ENCODE results near the gene SIGLEC8.
"Not testable (repeated sequence)": the region's sequence is repeated elsewhere in the genome, so short reads cannot be mapped to it uniquely, and the experiment has no call there.

The SIGLEC8 gene

DNA sequence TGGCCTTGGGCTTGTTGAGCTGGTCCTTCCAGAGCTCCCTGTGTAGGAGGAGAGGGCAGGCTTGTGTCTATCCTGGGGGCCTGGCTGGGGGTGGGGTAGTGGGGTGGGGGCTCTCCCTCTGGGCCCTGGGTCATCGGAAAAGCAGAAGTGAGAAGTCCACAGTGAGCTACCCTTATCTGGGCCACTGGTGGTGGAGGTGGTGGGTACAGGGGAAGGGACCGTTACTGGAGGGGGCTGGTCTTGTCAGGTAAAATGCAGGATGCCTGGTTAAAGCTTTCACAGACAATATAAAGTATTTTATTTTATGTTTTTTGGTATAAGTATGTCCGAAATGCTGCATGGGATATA, 40.5 kb downstream of the SIGLEC8 start:
- no peak for DNase-seq (ENCODE audit: low read depth)
- TF ChIP-seq, protein P1, sequence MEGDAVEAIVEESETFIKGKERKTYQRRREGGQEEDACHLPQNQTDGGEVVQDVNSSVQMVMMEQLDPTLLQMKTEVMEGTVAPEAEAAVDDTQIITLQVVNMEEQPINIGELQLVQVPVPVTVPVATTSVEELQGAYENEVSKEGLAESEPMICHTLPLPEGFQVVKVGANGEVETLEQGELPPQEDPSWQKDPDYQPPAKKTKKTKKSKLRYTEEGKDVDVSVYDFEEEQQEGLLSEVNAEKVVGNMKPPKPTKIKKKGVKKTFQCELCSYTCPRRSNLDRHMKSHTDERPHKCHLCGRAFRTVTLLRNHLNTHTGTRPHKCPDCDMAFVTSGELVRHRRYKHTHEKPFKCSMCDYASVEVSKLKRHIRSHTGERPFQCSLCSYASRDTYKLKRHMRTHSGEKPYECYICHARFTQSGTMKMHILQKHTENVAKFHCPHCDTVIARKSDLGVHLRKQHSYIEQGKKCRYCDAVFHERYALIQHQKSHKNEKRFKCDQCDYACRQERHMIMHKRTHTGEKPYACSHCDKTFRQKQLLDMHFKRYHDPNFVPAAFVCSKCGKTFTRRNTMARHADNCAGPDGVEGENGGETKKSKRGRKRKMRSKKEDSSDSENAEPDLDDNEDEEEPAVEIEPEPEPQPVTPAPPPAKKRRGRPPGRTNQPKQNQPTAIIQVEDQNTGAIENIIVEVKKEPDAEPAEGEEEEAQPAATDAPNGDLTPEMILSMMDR (conservative IDR thresholded peaks at IDR 0.05; ENCODE audit: low read length) = no peak
- no peak overlapping the region for H3K4me3 ChIP-seq (ENCODE audit: low read length)

DNA sequence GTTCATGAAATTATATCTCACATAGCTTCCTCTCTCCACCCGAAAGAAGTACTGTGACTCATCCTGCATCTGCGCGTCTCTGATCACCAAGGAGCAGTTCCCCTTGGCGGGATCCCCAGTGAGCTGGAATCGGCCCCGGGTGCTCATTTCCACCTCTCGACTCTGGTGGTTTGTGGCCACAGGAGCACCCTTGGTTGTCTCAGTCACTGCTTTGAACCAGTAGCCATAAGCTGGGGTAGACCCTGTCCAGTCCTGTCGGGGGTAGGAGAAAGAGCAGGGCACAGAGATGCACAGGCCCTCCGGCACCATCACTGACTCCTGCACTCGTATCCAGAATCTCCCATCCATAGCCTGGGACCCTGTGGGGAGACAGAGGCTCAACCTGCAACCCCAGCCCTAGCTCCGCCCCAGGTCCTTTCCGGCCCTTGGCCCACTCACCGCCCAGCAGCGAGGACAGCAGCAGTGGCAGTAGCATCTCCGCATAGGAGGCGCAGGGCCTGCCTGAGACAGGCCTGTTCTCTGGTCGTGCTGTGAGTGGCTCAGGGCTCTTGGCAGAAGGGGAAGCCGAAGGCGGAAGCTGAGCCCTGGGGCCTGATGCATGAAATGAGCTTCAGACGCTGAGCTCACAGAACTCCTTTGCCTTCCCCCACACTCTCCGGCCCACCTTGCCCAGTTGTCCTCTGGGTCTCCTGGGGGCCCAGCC, 41.0 kb downstream of the SIGLEC8 start, which contains the start of gene SIGLEC10:
Gene SIGLEC10 (minus strand): TSS at position 536 of the 703 bp plus-strand sequence. CDS start 61 bp downstream, at position 475.
- H3K4me3 ChIP-seq (ENCODE audit: low read length) = no peak within 1 kb of the TSS
- TF ChIP-seq, protein P1 (conservative IDR thresholded peaks at IDR 0.05; ENCODE audit: low read length) = no peak
- DNase-seq (ENCODE audit: low read depth) = no peak

- H3K4me3 ChIP-seq (ENCODE audit: low read length); DNase-seq (ENCODE audit: low read depth): not testable (repeated sequence)
These were observed 41.8 kb downstream of the SIGLEC8 start for GRCh38 chr19:51416422-51416821.

DNA sequence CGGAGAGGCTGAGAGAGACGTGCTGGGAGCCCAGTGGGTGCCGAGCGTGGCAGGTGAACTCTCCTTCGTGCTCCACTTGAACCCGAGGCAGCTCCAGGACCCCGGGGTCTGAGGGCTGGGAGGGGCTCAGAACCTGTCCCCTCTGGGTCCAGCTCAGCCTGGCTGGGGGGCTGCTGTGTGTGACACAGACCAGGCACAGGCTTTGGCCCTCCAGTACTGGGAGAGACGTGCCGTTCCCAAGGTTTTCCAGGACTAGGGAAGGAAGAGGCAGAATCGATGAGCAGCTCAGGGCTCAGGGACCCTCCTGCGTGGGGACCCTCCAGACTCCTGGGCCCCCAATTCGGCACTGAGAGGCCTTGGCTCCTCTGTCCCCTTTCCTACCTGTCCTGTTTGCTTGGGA, 43.1 kb downstream of the SIGLEC8 start:
- H3K4me3 ChIP-seq (ENCODE audit: low read length) = no peak overlapping the region
- TF ChIP-seq, protein P1 (conservative IDR thresholded peaks at IDR 0.05; ENCODE audit: low read length) = no peak
- DNase-seq (ENCODE audit: low read depth) = no peak

DNA sequence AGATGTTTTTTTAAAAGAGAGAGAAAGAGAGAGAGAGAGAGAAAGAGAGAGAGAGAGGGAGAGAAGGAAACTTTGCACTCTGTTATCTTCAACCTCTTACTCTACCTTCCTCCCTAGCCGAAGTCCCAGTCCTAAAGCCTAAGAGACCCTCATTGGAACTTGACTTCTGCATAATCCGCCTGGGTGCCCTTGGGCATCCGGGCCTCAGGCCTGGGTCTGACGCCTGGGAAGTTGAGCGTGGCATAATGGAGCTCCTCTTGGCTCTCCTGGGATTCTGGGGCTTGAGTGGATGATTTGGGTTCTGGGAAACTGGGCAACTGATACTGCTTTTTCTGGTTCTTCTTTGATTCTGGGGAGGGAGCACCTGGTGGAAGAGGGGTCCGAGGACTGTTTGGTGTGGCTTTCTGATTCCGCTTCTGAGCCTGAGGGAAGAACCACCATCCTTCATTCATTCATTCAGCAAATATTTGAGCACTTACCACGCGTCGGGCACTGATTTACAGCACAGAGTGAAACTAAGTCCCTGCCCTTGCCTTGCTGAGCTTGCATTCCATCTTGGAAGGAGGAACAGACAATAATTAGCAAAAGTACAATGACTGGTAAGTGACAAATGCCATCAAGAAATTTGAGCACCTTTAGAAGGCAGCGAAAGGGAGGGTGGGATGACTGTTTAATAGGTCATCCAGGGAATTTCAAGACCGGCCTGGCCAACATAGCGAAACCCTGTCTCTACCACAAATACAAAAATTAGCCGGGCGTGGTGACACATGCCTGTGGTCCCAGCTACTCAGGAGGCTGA, 47.1 kb downstream of the SIGLEC8 start:
- TF ChIP-seq, protein P1 (conservative IDR thresholded peaks at IDR 0.05; ENCODE audit: low read length) = no peak
- no peak for DNase-seq (ENCODE audit: low read depth)
- no peak overlapping the region for H3K4me3 ChIP-seq (ENCODE audit: low read length)

GRCh38 chr19:51407511-51408131, 50.6 kb downstream of the SIGLEC8 start:
- no peak overlapping the region for H3K4me3 ChIP-seq (ENCODE audit: low read length)
- peak; percentile 16 for DNase-seq (ENCODE audit: low read depth)

DNA sequence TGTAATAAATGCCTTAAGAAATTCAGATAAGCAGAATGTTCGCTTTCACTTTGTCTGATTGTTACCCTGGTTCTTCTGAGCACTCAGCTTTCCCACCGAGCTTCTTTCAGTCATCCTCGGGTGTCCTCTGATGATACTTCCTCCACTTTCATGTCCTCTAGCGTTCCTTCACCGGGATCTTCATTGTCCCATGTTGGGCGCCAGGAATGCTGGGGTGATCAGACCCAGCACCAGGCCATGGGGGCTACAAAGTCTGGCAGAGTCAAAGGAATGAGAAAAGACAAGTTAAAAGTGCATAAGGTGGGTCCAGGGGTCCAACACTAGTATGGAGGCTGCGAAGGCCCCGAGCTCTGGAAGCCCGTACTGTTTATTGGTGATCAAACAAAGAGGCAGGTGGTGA, 56.1 kb downstream of the SIGLEC8 start:
- H3K4me3 ChIP-seq (ENCODE audit: low read length) = no peak overlapping the region

More at GRCh38 chr19:51407511-51408131, 50.6 kb downstream of the SIGLEC8 start:
- TF ChIP-seq, protein P1 (conservative IDR thresholded peaks at IDR 0.05; ENCODE audit: low read length) = peak; percentile 54

More for the DNA sequence above, 56.1 kb downstream of the SIGLEC8 start:
- TF ChIP-seq, protein P1 (conservative IDR thresholded peaks at IDR 0.05; ENCODE audit: low read length) = no peak
- DNase-seq (ENCODE audit: low read depth) = no peak

All from AG10803 (cell line).